HG03280 (cell line): ENCODE measurements around the gene INHA.

Experiments
- ATAC-seq: cut with Tn5 transposase; IDR thresholded peaks from one replicate; pipeline ENCODE4 v1.9.1; 2021; ENCODE audit warnings: mild to moderate bottlenecking, moderate library complexity; ENCODE audit not compliant: unreplicated experiment

The INHA gene

DNA sequence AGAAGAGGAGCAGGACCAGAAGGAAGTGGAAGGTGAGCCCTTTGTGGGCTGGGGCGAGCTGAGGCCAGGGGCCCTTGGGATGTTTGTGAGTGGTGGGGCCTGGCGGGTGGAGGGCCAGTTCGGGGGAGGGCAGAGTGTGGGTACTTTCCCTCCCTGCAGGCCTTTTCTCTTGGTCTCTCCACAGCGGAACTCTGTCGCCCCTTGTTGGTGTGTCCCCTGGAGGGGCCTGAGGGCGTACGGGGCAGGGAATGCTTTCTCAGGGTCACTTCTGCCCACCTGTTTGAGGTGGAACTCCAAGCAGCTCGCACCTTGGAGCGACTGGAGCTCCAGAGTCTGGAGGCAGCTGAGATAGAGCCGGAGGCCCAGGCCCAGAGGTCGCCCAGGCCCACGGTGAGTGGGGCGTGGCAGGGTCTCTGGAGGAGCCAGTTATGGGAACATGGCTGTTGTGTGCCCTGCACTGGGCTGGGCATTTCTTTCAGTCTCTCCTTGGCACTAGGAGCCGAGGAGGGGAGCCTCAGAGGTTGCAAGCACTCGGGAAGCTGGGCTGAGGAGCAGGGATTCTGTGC, 36.4 kb downstream of the INHA start:
- ATAC-seq, result no peak

DNA sequence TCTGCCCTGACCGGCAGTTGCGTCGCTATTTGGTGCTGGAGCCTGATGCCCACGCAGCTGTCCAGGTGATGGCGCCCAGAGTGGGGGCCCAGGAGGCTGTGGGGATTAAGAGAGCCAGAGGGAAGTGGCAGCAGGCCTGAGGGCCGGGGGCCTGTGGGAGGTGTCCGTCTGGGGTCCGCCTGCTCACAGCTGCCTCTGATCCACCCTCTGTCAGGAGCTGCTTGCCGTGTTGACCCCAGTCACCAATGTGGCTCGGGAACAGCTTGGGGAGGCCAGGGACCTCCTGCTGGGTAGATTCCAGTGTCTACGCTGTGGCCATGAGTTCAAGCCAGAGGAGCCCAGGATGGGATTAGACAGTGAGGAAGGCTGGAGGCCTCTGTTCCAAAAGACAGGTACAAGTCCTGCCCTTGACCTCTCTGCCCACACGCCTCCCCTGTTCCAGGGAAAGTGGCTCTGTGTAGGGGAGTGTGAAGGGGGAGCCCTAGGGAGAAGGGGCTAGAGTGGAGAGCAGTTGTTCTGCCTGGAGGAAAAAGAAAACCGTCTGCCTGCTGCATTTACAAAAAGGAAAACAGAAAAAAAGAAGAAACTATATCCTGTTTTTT, 37.1 kb downstream of the INHA start:
- ATAC-seq, result no peak

- no peak for ATAC-seq
Measured at GRCh38 chr2:219611306-219611705, 39.2 kb downstream of the INHA start.

DNA sequence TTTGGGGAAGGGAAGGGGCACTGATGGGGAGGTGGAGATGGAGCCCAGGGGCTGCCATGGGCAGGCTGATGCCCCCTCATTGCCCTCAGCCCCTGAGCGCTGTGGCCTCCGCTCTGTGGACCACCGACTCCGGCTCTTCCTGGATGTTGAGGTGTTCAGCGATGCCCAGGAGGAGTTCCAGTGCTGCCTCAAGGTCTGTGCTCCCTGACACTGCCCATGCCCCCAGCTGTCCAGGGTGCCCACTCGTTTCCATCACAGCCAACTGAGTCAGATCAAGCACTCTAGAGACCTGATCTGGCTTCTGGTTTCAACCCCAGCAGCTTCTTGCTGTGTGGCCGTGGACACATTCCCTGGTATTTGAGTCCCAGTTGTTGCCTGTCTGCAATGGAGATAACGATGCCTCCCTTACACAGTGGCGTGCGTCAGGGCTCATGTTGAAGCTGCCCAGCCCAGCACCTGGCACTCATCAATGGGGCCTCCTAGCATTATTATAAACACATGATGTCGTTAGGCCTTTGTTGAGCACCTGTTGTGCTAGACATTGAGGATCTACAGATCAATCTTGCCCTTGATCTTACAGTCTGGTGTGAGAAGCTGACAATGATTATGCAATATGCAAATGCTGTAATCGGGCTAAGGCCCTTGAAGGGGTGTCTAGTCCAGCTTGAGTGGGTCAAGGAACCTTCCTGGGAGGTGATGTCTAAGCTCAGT, 39.9 kb downstream of the INHA start:
- no peak for ATAC-seq

- no peak for ATAC-seq
Measured at GRCh38 chr2:219612577-219613286, 40.6 kb downstream of the INHA start.

GRCh38 chr2:219613461-219614070, 41.5 kb downstream of the INHA start:
- ATAC-seq, result no peak

- ATAC-seq, result no peak
Measured at GRCh38 chr2:219614076-219614860, 42.2 kb downstream of the INHA start.

- no peak for ATAC-seq
Measured at GRCh38 chr2:219615036-219615435, 42.9 kb downstream of the INHA start.

GRCh38 chr2:219615894-219616293, 43.8 kb downstream of the INHA start:
- ATAC-seq, result no peak

GRCh38 chr2:219616550-219616949, 44.4 kb downstream of the INHA start:
- ATAC-seq, result no peak

DNA sequence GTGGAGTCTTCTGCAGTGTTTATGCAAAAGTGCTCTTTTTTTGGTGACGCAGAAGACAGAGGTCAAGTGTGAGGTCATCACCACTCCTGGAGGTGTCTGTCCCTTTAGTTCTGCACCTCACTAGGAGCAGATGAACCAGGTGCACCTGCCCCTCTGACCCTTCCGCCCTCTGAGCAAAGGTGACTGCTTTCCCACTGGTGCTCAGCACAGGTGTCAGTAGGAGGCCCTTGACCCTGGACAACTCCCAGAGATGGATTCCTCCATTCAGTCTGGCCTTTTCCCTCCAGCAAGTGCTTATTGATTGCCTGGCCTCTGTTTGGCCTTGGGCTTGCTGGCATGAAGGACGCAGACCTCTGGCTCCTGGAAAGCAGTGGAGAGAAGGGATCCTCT, 46.6 kb downstream of the INHA start:
- ATAC-seq, result no peak

GRCh38 chr2:219619235-219619634, 47.1 kb downstream of the INHA start:
- no peak for ATAC-seq

GRCh38 chr2:219620546-219620945, 48.4 kb downstream of the INHA start:
- ATAC-seq, result no peak

GRCh38 chr2:219621935-219622334, 49.8 kb downstream of the INHA start:
- no peak for ATAC-seq

DNA sequence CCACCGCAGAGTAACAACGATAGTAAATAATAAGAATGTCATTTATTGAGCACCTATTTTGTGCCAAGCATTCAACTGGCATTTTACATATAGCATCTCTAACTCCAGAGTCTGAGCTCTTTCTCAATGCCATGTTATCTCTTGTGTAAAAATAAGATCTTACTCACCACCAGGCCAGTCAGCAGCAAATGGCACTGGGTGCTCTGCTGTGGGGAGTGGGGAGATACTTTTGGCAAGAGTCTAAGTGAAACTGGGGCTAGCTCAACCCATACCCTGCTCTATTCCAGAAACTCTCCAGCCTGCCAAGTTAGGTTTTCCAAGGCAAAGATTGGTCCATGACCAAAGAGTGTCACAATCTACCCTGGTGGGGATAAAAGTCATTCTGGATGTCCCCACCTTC, 50.4 kb downstream of the INHA start:
- ATAC-seq, result no peak

- ATAC-seq, result no peak
Measured at GRCh38 chr2:219624565-219624964, 52.5 kb downstream of the INHA start.

DNA sequence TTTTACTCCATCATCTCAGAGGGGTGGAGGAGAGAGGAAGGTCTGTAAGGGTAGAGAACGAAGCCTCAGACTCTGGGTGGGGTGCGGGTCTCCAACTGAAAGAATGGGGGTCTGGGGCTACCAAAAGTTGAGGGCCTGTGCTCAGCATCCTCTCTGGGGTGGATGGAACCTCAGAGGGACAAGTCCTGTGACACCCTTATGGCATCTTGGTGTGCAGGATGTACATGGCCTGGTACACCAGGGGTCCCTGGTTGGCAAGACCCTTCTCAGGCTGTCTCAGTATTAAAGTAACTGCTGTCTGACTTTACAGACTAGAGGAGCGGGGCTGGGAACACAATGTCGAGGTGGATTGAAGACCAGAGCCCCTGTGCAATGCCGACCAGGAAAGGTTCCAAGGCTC, 53.1 kb downstream of the INHA start:
- no peak for ATAC-seq
